Activated CD8-positive, alpha-beta T cell treated with anti-CD3 and anti-CD28 coated beads for 36 hours (primary cell): Measurements from ENCODE around the gene NPAS2. TPM values are rescaled to one million over a fixed set of nuclear protein-coding genes. Genes with fewer than 3 reads are reported as not detected.

Source experiments
- ATAC-seq: fragments of 200-7000 bp; cut with Tn5 transposase; one replicate; pipeline ENCODE4 v1.10.0; 2021; ENCODE audit warnings: mild to moderate bottlenecking, moderate library complexity
- CTCF ChIA-PET: fragments of 350-600 bp; sonication (Branson Sonifier 250); formaldehyde crosslinking; loops from one replicate; lab custom pipeline; 2021; ENCODE audit warnings: antibody characterized with exemption; lab: Charles Lee
- POLR2A ChIA-PET: fragments of 350-600 bp; sonication (Branson Sonifier 250); formaldehyde crosslinking; loops from one replicate; lab custom pipeline; 2021; ENCODE audit warnings: antibody characterized with exemption; lab: Charles Lee
- DNase-seq: peaks from one replicate; pipeline ENCODE4 v3.0.0-alpha.2; 2020
- H3K27ac Mint-ChIP-seq: one replicate; pipeline ENCODE4 v1.8.0; 2021; ENCODE audit warnings: mild to moderate bottlenecking, mixed read lengths
- H3K27me3 Mint-ChIP-seq: one replicate; pipeline ENCODE4 v1.8.0; 2021; ENCODE audit warnings: mixed read lengths
- H3K36me3 Mint-ChIP-seq: one replicate; pipeline ENCODE4 v1.8.0; 2021; ENCODE audit warnings: low read depth, mixed read lengths
- H3K4me1 Mint-ChIP-seq: one replicate; pipeline ENCODE4 v1.8.0; 2021; ENCODE audit warnings: low read depth, mixed read lengths
- H3K4me3 Mint-ChIP-seq: one replicate; pipeline ENCODE4 v1.8.0; 2021; ENCODE audit warnings: mild to moderate bottlenecking, moderate library complexity, mixed read lengths
- H3K9me3 Mint-ChIP-seq: one replicate; pipeline ENCODE4 v1.8.0; 2021; ENCODE audit warnings: mixed read lengths
- CTCF ChIP-seq: fragments of 200-600 bp; IDR thresholded peaks from one replicate; pipeline ENCODE4 v1.8.0; 2022; ENCODE audit warnings: antibody characterized with exemption, mild to moderate bottlenecking
- intact Hi-C: fragments of 100-400 bp; cut with micrococcal nuclease; formaldehyde crosslinking; loops from one replicate; pipeline ENCODE4 v1.10.0; 2022
- total RNA-seq, 2 experiments: library from RNA; stranded (reverse); gene quantifications; one replicate each; pipeline ENCODE4 v1.2.3, GENCODE V29; 2021

NPAS2 gene
- total RNA-seq, 2 experiments from 2014 or later, result 14.4 to 15.2 TPM

GRCh38 chr2:100882645-100883613 is 63.0 kb downstream of the NPAS2 start:
- Mint-ChIP-seq H3K4me3 (no peak overlapping the region), H3K27ac (no peak overlapping the region), H3K4me1 (peaks cover 11% of the 10 kb centered on the region), H3K9me3 (no peaks in the 10 kb centered on the region), H3K36me3 (no peaks in the 10 kb centered on the region), H3K27me3 (no peaks in the 10 kb centered on the region)
- no peak for TF ChIP-seq CTCF
- ChIA-PET CTCF (interaction anchor here (1.5 kb wide), 1 partner anchor 322 kb away, joined by 3 read pairs; no protein-coding TSS in a partner anchor), POLR2A (no interaction called here)
- ATAC-seq (peak; percentile 61), DNase-seq (peak; percentile 23)
- intact Hi-C loops, result no loop called here

GRCh38 chr2:100884145-100884621 is 64.2 kb downstream of the NPAS2 start:
- ChIA-PET POLR2A (no interaction called here), CTCF (no interaction called here)
- TF ChIP-seq CTCF, result no peak
- Mint-ChIP-seq H3K27ac (no peak overlapping the region), H3K4me1 (peaks cover 11% of the 10 kb centered on the region), H3K9me3 (no peaks in the 10 kb centered on the region), H3K4me3 (no peak overlapping the region), H3K36me3 (no peaks in the 10 kb centered on the region), H3K27me3 (no peaks in the 10 kb centered on the region)
- no peak for DNase-seq
- ATAC-seq, result no peak
- intact Hi-C loops, result no loop called here

GRCh38 chr2:100886085-100886484 is 66.1 kb downstream of the NPAS2 start:
- Mint-ChIP-seq H3K36me3 (no peaks in the 10 kb centered on the region), H3K27ac (no peak overlapping the region), H3K4me1 (peaks cover 9% of the 10 kb centered on the region), H3K27me3 (no peaks in the 10 kb centered on the region), H3K4me3 (no peak overlapping the region), H3K9me3 (no peaks in the 10 kb centered on the region)
- POLR2A ChIA-PET, result interaction anchor here (1.1 kb wide), 1 partner anchor 10 kb away, joined by 3 read pairs; no protein-coding TSS in a partner anchor
- ATAC-seq (no peak), DNase-seq (no peak)
- intact Hi-C loops, result no loop called here
- CTCF ChIA-PET, result interaction anchor here (0.8 to 1.1 kb wide), 2 partner anchors 16 to 276 kb away, joined by 3 read pairs; no protein-coding TSS in a partner anchor
- TF ChIP-seq CTCF, result no peak

GRCh38 chr2:100887039-100887578 is 67.2 kb downstream of the NPAS2 start:
- H3K4me1 Mint-ChIP-seq, result peaks cover 14% of the 10 kb centered on the region
- no peak for TF ChIP-seq CTCF
- ChIA-PET CTCF (interaction anchor here (1.1 kb wide), 1 partner anchor 277 kb away, joined by 3 read pairs; no protein-coding TSS in a partner anchor), POLR2A (interaction anchor here (1.1 kb wide), 1 partner anchor 11 kb away, joined by 3 read pairs; no protein-coding TSS in a partner anchor)
- H3K27ac Mint-ChIP-seq, result no peak overlapping the region
- no peaks in the 10 kb centered on the region for H3K36me3 Mint-ChIP-seq
- ATAC-seq (no peak), DNase-seq (no peak)
- intact Hi-C loops, result no loop called here
- no peaks in the 10 kb centered on the region for H3K9me3 Mint-ChIP-seq
- no peak overlapping the region for H3K4me3 Mint-ChIP-seq
- no peaks in the 10 kb centered on the region for H3K27me3 Mint-ChIP-seq
